ENCODE data around the gene RAD51AP2.

DNA sequence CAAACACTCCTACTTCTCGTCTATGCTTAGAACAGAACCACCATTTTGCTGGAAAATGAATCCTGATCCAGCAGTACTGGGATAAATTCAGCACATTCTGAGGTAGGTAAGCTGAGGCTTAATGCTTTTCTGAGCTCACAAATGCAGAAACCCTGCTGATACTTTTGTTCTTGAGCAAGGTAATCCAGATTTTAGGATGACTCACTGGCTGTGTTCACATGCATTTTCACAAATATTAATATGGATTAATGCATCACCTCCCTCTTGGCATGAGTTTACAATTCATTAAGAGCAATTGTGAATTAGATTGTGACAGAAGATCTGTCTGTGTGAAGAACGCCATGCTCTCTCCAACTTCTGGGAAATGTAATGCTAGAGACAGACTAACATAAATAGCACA, 42.2 kb downstream of the RAD51AP2 start:
- TF ChIP-seq, protein P1, sequence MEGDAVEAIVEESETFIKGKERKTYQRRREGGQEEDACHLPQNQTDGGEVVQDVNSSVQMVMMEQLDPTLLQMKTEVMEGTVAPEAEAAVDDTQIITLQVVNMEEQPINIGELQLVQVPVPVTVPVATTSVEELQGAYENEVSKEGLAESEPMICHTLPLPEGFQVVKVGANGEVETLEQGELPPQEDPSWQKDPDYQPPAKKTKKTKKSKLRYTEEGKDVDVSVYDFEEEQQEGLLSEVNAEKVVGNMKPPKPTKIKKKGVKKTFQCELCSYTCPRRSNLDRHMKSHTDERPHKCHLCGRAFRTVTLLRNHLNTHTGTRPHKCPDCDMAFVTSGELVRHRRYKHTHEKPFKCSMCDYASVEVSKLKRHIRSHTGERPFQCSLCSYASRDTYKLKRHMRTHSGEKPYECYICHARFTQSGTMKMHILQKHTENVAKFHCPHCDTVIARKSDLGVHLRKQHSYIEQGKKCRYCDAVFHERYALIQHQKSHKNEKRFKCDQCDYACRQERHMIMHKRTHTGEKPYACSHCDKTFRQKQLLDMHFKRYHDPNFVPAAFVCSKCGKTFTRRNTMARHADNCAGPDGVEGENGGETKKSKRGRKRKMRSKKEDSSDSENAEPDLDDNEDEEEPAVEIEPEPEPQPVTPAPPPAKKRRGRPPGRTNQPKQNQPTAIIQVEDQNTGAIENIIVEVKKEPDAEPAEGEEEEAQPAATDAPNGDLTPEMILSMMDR (IDR thresholded peaks at IDR 0.05 in 8 of 11, conservative IDR thresholded peaks at IDR 0.05 in 3 of 11): no peak
- TF ChIP-seq POLR2A (IDR thresholded peaks at IDR 0.05) (no peak), POLR2AphosphoS5 (IDR thresholded peaks at IDR 0.05) (no peak)
